Measurements from ENCODE around the gene TLCD5. TPM values are rescaled to one million over a fixed set of nuclear protein-coding genes. Genes with fewer than 3 reads are reported as not detected.

The TLCD5 gene
- total RNA-seq, 4 donors from 2014 or later, result 0.27 to 1.0 (median 0.70) TPM

GRCh38 chr11:120283124-120283523 is 42.0 kb upstream of the TLCD5 start:
- no peak overlapping the region for H3K27ac ChIP-seq
- no peaks in the 10 kb centered on the region for H3K27me3 ChIP-seq
- DNase-seq, result no peak
- no peaks in the 10 kb centered on the region for H3K36me3 ChIP-seq
- intact Hi-C loops (cut with DNase I; ENCODE audit: low total_unique reads) (no loop called here), in situ Hi-C loops (cut with MboI; ENCODE audit: low sequenced_read_pairs in 4 of 4) (loop anchor here in 1 of 4 donors (25.0 kb wide), 1 partner anchor 621 kb away; no protein-coding TSS in a partner anchor)
- ATAC-seq, result no peak
- peaks cover 0 to 8% of the 10 kb centered on the region in 2 donors for H3K4me1 ChIP-seq
- H3K4me3 ChIP-seq, result no peak overlapping the region
- TF ChIP-seq CTCF (IDR thresholded peaks at IDR 0.05 in 4 of 5, conservative IDR thresholded peaks at IDR 0.05 in 1 of 5), result no peak
- TF ChIP-seq POLR2A (IDR thresholded peaks at IDR 0.05), result no peak
- H3K9me3 ChIP-seq, result no peaks in the 10 kb centered on the region

GRCh38 chr11:120284272-120284671 is 40.8 kb upstream of the TLCD5 start:
- ATAC-seq (no peak), DNase-seq (no peak)
- Histone ChIP-seq H3K4me1 (peaks cover 0 to 8% of the 10 kb centered on the region in 2 donors), H3K4me3 (no peak overlapping the region), H3K36me3 (no peaks in the 10 kb centered on the region), H3K27ac (no peak overlapping the region), H3K9me3 (no peaks in the 10 kb centered on the region), H3K27me3 (no peaks in the 10 kb centered on the region)
- TF ChIP-seq POLR2A (IDR thresholded peaks at IDR 0.05) (no peak), CTCF (IDR thresholded peaks at IDR 0.05 in 4 of 5, conservative IDR thresholded peaks at IDR 0.05 in 1 of 5) (no peak)
- in situ Hi-C loops (cut with MboI; ENCODE audit: low sequenced_read_pairs in 4 of 4), result loop anchor here in 1 of 4 donors (25.0 kb wide), 1 partner anchor 622 kb away; no protein-coding TSS in a partner anchor
- intact Hi-C loops (cut with DNase I; ENCODE audit: low total_unique reads), result no loop called here

GRCh38 chr11:120285256-120285655 is 39.8 kb upstream of the TLCD5 start:
- H3K4me3 ChIP-seq, result no peak overlapping the region
- intact Hi-C loops (cut with DNase I; ENCODE audit: low total_unique reads), result no loop called here

GRCh38 chr11:120288021-120288420 is 37.1 kb upstream of the TLCD5 start:
- intact Hi-C loops (cut with DNase I; ENCODE audit: low total_unique reads), result no loop called here
- Histone ChIP-seq H3K27me3 (peaks cover 0 to 5% (median 5%) of the 10 kb centered on the region in 3 donors), H3K9me3 (no peaks in the 10 kb centered on the region), H3K27ac (no peak overlapping the region), H3K4me1 (no peaks in the 10 kb centered on the region), H3K4me3 (no peak overlapping the region), H3K36me3 (no peaks in the 10 kb centered on the region)
- no peak for TF ChIP-seq CTCF (IDR thresholded peaks at IDR 0.05 in 4 of 5, conservative IDR thresholded peaks at IDR 0.05 in 1 of 5)
- no peak for TF ChIP-seq POLR2A (IDR thresholded peaks at IDR 0.05)
- in situ Hi-C loops (cut with MboI; ENCODE audit: low sequenced_read_pairs in 4 of 4), result loop anchor here in 1 of 4 donors (25.0 kb wide), 1 partner anchor 626 kb away; no protein-coding TSS in a partner anchor
- ATAC-seq (no peak), DNase-seq (no peak)

More at GRCh38 chr11:120285256-120285655, 39.8 kb upstream of the TLCD5 start:
- in situ Hi-C loops (cut with MboI; ENCODE audit: low sequenced_read_pairs in 4 of 4), result loop anchor here in 1 of 4 donors (25.0 kb wide), 1 partner anchor 623 kb away; no protein-coding TSS in a partner anchor
- H3K9me3 ChIP-seq, result no peaks in the 10 kb centered on the region
- ATAC-seq, result no peak
- no peak overlapping the region for H3K27ac ChIP-seq
- no peaks in the 10 kb centered on the region for H3K27me3 ChIP-seq
- no peaks in the 10 kb centered on the region for H3K36me3 ChIP-seq
- H3K4me1 ChIP-seq, result peaks cover 0 to 8% of the 10 kb centered on the region in 2 donors
- TF ChIP-seq CTCF (IDR thresholded peaks at IDR 0.05 in 4 of 5, conservative IDR thresholded peaks at IDR 0.05 in 1 of 5), result no peak
- no peak for TF ChIP-seq POLR2A (IDR thresholded peaks at IDR 0.05)
- no peak for DNase-seq

GRCh38 chr11:120289426-120289825 is 35.7 kb upstream of the TLCD5 start:
- no peak for DNase-seq
- no peaks in the 10 kb centered on the region for H3K4me1 ChIP-seq
- no peak for ATAC-seq
- TF ChIP-seq CTCF (IDR thresholded peaks at IDR 0.05 in 4 of 5, conservative IDR thresholded peaks at IDR 0.05 in 1 of 5), result no peak
- no peak for TF ChIP-seq POLR2A (IDR thresholded peaks at IDR 0.05)
- in situ Hi-C loops (cut with MboI; ENCODE audit: low sequenced_read_pairs in 4 of 4) (loop anchor here in 1 of 4 donors (25.0 kb wide), 1 partner anchor 627 kb away; no protein-coding TSS in a partner anchor), intact Hi-C loops (cut with DNase I; ENCODE audit: low total_unique reads) (no loop called here)
- H3K9me3 ChIP-seq, result no peaks in the 10 kb centered on the region
- H3K27me3 ChIP-seq, result peaks cover 0 to 16% (median 11%) of the 10 kb centered on the region in 3 donors
- H3K27ac ChIP-seq, result no peak overlapping the region
- no peak overlapping the region for H3K4me3 ChIP-seq
- no peaks in the 10 kb centered on the region for H3K36me3 ChIP-seq
